Stimulated activated memory B cell treated with anti-CD40 and anti-IgM and Interleukin-4, amounts not matched to agents 10 μg/mL and 1 μg/mL and 100 μg/mL, for 72 hours (primary cell): ENCODE data around the gene MIS18BP1.
A peak's percentile ranks its signal among the peaks of the same experiment; 100 is the strongest.
"Not testable (repeated sequence)": the region's sequence is repeated elsewhere in the genome, so short reads cannot be mapped to it uniquely, and the experiment has no call there.

Source experiments
- ATAC-seq: fragments of 150-1000 bp; cut with Tn5 transposase; 2 replicates; pipeline ENCODE4 v1.10.0; 2021
- H3K27ac Mint-ChIP-seq: one replicate; pipeline ENCODE4 v1.8.0; 2022; ENCODE audit warnings: mild to moderate bottlenecking, mixed read lengths
- H3K27me3 Mint-ChIP-seq: one replicate; pipeline ENCODE4 v1.8.0; 2022; ENCODE audit warnings: mixed read lengths
- H3K36me3 Mint-ChIP-seq: one replicate; pipeline ENCODE4 v1.8.0; 2022; ENCODE audit warnings: mixed read lengths
- H3K4me1 Mint-ChIP-seq: one replicate; pipeline ENCODE4 v1.8.0; 2022; ENCODE audit warnings: mixed read lengths
- H3K4me3 Mint-ChIP-seq: one replicate; pipeline ENCODE4 v1.8.0; 2022; ENCODE audit warnings: mild to moderate bottlenecking, moderate library complexity, mixed read lengths
- H3K9me3 Mint-ChIP-seq: one replicate; pipeline ENCODE4 v1.8.0; 2022; ENCODE audit warnings: mixed read lengths

The MIS18BP1 gene

DNA sequence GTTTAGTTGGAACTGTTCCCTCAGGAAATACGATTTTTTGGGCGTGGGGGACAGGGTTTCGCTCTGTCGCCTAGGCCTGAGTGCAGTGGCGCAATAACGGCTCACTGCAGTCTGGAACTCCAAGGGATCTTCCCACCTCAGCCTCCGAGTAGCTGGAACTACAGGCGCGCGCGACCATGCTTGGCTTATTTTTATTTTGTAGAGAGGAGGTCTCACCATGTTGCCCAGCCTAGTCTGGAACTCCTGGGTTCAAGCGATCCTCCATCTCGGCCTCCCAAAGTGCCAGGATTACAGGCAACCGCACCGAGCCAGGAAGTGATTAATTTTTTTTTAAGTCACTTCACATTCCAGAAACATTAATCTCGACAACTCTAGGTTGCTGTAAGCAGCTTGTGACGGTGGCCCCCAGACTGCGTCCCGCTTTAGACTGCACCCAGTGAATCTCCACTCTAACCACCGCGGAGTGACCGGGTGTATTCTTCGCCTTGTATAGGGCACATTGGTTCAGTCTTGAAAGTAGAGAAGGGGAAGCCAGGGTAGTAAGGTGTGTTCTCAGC, 830 bp upstream of the MIS18BP1 start:
- no peak for ATAC-seq
- Mint-ChIP-seq H3K36me3 (no peaks in the 10 kb centered on the region), H3K4me1 (peaks cover 17% of the 10 kb centered on the region)

DNA sequence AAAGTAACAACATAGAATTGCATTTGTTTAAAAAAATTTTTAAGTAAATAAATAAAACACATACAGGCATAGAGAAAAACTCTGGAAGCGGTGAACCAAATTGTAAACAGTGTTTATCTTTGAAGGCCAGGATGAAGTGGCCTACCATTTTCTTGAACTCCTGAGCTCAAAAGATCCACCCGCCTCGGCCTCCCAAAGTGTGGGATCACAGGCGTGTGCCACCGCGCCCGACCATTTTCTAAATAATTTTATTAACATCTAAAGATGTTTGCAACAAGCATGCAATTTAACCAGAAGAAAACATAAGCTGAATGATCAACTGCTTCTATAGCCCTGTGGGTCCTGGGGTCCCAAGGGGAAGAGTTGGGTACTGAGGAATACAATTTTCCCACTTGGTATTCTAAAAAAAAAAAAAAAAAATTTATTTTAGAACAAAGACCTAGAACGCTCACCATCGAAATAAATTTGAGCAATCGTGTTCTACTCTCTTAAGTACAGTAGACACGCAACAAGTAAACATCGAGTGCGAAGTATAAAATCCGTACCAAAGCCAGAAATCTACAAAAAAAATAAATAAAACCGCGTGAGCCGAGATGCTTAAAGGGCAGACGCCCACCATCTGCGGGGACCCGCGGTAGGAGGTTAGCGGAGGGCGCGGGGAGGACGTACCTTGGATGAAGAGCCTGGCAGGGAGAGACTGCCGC, 484 bp downstream of the MIS18BP1 start:
- ATAC-seq, result no peak
- peaks cover 6% of the 10 kb centered on the region for H3K9me3 Mint-ChIP-seq
- peak overlapping the region; percentile 93 for H3K4me3 Mint-ChIP-seq
- H3K36me3 Mint-ChIP-seq, result no peaks in the 10 kb centered on the region
- H3K4me1 Mint-ChIP-seq, result peaks cover 17% of the 10 kb centered on the region
- H3K27ac Mint-ChIP-seq, result peak overlapping the region; percentile 94
- no peaks in the 10 kb centered on the region for H3K27me3 Mint-ChIP-seq

More for the DNA sequence above, 830 bp upstream of the MIS18BP1 start:
- Mint-ChIP-seq H3K4me3 (peak overlapping the region; percentile 93), H3K9me3 (peaks cover 8% of the 10 kb centered on the region), H3K27me3 (no peaks in the 10 kb centered on the region), H3K27ac (peak overlapping the region; percentile 94)

DNA sequence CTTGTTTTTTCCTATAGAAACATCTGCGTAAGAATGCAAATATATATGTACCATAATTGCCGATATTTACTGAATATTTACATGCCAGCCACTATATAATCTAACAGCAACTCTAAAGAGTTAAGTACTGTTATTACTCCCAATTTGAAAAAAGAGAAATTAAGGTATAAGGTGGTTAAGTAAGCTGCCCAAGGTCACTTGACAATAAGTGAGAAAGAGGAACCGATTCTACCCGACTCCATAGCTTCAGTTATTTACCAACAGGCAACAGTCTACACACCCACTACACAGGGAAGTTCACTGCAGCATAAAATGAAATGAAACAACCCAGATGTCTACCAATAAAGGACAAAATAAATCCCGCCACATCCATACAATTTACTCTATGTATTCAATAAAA, 1.1 kb downstream of the MIS18BP1 start:
- Mint-ChIP-seq H3K36me3 (no peaks in the 10 kb centered on the region), H3K27ac (peak overlapping the region; percentile 94), H3K4me1 (peaks cover 17% of the 10 kb centered on the region), H3K9me3 (peaks cover 3% of the 10 kb centered on the region), H3K27me3 (no peaks in the 10 kb centered on the region), H3K4me3 (peak overlapping the region; percentile 76)
- peak; percentile 79 for ATAC-seq

DNA sequence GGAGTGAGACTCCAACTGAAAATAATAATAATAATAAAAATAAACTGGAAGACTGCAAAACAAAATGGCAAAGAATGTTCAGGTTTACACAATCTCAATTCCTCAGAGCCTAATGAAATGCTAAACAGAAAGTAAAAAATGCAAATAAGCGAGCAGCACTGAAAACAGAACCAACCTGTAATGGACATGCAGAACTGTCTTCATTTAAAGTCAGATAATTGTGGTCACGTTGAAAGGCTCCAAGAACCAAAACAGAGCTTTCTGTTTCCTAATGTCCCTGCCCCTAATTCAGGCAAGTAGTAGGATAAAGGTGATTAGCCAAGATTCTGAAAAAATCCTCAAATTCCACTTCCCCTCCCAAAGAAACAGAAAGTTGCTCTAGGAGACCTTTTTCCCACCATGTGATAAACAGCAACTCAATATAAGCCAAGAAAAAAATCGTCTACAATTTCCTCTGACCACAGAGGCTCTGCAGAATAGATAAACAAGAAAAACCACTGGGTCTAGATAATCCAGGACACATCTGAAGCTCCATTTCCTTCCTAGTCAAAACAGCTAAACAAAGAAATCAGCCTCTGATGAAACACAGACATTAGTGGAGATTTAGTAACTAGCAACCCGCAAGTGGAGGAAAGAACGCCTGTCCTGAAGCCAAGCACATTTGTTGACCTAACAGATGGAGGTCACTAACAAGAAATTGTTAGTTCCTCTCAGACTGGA, 3.0 kb downstream of the MIS18BP1 start:
- ATAC-seq, result no peak
- H3K27me3 Mint-ChIP-seq, result no peaks in the 10 kb centered on the region
- no peaks in the 10 kb centered on the region for H3K36me3 Mint-ChIP-seq
- peak overlapping the region; percentile 75 for H3K27ac Mint-ChIP-seq
- H3K4me1 Mint-ChIP-seq, result peaks cover 17% of the 10 kb centered on the region
- no peaks in the 10 kb centered on the region for H3K9me3 Mint-ChIP-seq
- H3K4me3 Mint-ChIP-seq, result peak overlapping the region; percentile 74

DNA sequence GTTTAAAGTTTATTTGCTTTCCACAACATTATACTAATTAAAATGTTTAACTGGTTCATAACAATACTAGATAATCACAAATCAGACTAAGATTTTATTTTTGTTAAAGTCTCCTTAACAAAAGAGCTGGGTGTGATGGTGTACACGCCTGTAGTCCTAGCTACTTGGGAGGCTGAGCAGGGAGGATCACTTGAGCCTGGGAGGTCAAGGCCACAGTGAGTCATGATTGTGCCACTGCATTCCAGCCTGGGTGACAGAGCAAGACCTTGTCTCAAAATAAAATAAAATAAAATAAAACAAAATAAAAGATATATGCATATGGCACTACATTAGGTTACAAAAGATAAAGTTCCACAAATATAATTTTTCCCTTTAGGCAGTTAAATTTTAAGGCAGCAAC, 5.6 kb downstream of the MIS18BP1 start:
- Mint-ChIP-seq H3K4me3 (no peak overlapping the region), H3K9me3 (no peaks in the 10 kb centered on the region), H3K36me3 (no peaks in the 10 kb centered on the region), H3K4me1 (peaks cover 17% of the 10 kb centered on the region), H3K27ac (no peak overlapping the region), H3K27me3 (no peaks in the 10 kb centered on the region)
- ATAC-seq, result no peak

DNA sequence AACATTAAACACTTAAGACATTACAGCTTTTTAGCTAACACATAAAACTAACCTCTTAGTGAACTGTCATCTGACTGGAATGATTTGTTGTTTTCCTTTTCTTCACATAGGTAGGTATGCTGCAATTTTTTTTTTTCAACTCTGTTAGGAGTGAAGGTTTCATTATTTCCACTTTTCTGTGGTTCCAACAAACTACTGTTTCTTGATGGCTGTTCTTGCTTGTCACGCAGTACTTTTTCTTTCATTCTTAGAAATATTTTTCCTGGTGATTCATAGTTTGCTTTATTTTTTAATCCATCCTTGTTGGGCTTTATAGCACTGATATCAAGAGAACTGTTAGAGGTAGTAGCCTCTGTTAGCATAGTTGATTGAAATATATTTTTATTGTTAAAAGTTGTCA, 6.3 kb downstream of the MIS18BP1 start:
- peaks cover 5% of the 10 kb centered on the region for H3K36me3 Mint-ChIP-seq
- H3K4me3 Mint-ChIP-seq, result no peak overlapping the region
- H3K9me3 Mint-ChIP-seq, result no peaks in the 10 kb centered on the region
- peaks cover 17% of the 10 kb centered on the region for H3K4me1 Mint-ChIP-seq
- no peaks in the 10 kb centered on the region for H3K27me3 Mint-ChIP-seq
- H3K27ac Mint-ChIP-seq, result no peak overlapping the region
- ATAC-seq, result no peak

DNA sequence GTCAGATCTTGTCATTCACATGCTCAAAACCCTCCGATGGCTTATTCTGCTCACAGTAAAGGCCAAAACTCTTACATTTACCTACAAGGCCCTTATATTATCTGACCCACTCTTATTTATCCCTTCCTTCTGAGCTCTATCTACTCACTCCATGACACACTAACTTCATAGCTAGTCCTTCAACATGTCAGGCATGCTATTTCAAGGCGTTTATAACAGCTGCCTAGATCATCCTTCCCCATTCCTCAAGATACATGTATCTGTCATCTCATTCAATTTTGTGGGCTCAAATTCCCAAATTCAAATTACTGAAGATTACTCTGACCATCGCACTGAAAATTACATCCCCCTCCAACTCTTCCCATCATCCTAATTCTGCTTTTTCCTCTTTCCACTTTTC, 6.9 kb downstream of the MIS18BP1 start:
- peaks cover 12% of the 10 kb centered on the region for H3K4me1 Mint-ChIP-seq
- H3K36me3 Mint-ChIP-seq, result peaks cover 10% of the 10 kb centered on the region
- H3K27me3 Mint-ChIP-seq, result no peaks in the 10 kb centered on the region
- H3K4me3 Mint-ChIP-seq, result no peak overlapping the region
- no peak for ATAC-seq
- no peak overlapping the region for H3K27ac Mint-ChIP-seq
- H3K9me3 Mint-ChIP-seq, result no peaks in the 10 kb centered on the region

DNA sequence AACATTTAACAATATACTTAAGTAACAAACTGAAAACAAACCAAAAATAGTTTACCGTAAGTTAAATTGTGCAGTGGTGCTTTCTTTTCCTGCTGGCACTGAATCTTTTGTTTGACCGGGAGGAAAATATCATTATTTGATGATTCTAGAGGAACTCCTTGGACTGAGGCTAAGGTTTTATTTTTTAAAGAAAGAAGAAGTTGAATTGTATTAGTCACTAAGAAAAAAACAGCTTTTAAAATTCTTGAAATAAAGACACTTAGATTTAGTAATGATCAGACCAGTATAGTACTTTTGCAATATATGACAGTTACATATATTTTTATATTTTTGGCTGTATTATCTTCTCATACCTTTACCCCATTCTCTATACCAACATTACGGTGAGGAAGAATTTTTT, 10.3 kb downstream of the MIS18BP1 start:
- H3K36me3 Mint-ChIP-seq, result peaks cover 28% of the 10 kb centered on the region
- H3K4me1 Mint-ChIP-seq, result peaks cover 6% of the 10 kb centered on the region
- ATAC-seq, result no peak
- no peak overlapping the region for H3K27ac Mint-ChIP-seq
- H3K9me3 Mint-ChIP-seq, result no peaks in the 10 kb centered on the region
- H3K4me3 Mint-ChIP-seq, result no peak overlapping the region
- H3K27me3 Mint-ChIP-seq, result no peaks in the 10 kb centered on the region

DNA sequence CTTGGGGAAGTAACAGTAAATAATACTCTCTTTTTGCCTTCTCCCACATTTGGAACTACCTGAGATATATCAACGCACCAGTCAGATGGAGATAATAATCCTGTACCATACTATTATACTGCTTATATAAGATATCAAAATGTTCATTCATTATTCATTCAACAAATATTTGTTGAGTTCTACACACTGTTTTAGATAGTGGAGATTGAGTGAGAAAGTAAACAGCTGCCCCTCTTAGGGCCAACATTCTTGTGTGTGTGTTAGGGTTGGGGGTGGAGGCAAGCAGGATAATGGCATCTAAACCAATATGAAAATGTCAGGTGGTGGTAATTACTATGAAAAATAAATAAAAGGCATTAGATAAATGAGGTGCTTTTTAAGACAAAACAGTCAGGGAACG, 14.0 kb downstream of the MIS18BP1 start:
- ATAC-seq, result no peak
- Mint-ChIP-seq H3K27me3 (no peaks in the 10 kb centered on the region), H3K9me3 (no peaks in the 10 kb centered on the region), H3K4me1 (peaks cover 12% of the 10 kb centered on the region), H3K36me3 (peaks cover 36% of the 10 kb centered on the region), H3K4me3 (no peak overlapping the region), H3K27ac (no peak overlapping the region)

DNA sequence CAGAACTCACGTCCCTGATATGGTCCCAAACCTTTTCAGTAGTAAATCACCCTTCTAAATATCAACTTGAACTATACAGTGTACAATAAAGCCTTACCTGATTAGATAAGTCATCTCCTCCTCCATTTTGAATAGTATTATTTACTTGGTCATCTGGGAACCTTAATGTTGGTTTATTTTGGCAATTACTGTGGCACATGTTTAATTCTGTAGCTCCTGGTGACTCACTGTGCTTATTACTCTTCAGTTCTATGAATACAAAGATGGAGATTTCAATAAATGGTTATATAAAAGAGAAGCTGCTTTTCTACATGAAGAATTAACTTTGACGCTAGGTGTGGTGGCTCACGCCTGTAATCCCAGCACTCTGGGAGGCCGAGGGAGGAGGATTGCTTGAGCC, 25.4 kb downstream of the MIS18BP1 start:
- Mint-ChIP-seq H3K27me3 (no peaks in the 10 kb centered on the region), H3K27ac (no peak overlapping the region), H3K9me3 (no peaks in the 10 kb centered on the region), H3K36me3 (peaks cover 68% of the 10 kb centered on the region), H3K4me1 (no peaks in the 10 kb centered on the region), H3K4me3 (no peak overlapping the region)
- no peak for ATAC-seq

DNA sequence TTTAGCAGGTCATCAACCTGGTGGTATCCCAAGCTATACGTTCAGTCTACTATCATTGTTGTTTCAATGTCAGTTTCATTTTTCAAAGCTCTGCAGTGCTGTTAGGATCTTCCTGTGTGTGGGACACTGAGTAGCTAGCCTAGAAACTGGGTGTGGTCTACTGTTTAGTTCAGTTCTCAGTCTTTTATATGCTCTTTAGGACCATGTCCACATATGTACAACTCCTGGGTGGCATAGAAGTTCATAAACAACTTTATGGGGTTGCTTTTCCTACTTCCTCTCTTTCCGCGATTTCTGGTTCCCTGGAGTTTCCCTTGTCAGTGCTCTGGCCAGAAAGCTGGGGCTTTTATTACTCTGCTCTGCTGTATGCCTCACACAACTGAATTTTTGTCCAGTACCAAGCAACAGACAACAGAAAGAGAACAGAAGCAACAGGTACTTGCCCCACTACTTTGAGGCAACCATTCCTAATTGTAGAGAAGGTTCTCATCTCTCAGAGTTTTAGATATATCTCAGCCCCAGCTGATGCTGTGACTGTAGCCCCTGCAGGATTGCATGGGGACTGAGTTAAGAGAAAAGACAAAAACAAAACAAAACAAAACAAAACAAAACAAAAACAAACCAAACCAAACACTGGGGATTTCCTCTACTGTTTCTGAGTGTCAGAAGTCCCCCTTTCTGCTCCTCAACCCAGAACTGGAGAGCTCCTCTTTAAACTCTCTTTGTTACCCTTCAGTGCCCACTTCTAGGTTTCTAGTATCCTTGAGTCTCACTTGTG, 30.3 kb downstream of the MIS18BP1 start:
- H3K36me3 Mint-ChIP-seq, result peaks cover 68% of the 10 kb centered on the region
- no peaks in the 10 kb centered on the region for H3K9me3 Mint-ChIP-seq
- peak overlapping the region; percentile 49 for H3K27ac Mint-ChIP-seq
- ATAC-seq, result no peak
- H3K4me3 Mint-ChIP-seq, result no peak overlapping the region
- H3K4me1 Mint-ChIP-seq, result no peaks in the 10 kb centered on the region
- no peaks in the 10 kb centered on the region for H3K27me3 Mint-ChIP-seq

DNA sequence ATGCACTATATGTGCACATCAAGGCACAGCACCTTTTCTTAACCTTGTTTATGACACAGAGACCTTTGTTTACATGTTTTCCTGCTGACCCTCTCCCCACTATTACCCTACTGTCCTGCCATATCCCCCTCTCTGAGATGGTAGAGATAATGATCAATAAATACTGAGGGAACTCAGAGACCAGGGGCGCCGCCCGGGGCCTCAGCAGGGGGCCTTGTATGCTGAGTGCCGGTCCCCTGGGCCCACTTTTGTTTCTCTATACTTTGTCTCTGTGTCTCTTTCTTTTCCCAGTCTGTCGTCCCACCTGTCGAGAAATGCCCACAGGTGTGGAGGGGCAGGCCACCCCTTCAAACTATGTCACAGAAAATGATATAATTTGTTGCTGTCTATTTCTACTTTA, 38.7 kb downstream of the MIS18BP1 start:
- not testable (repeated sequence) for H3K27ac Mint-ChIP-seq, H3K27me3 Mint-ChIP-seq, H3K4me1 Mint-ChIP-seq, H3K4me3 Mint-ChIP-seq, H3K9me3 Mint-ChIP-seq, ATAC-seq
- H3K36me3 Mint-ChIP-seq, result peaks cover 53% of the 10 kb centered on the region

DNA sequence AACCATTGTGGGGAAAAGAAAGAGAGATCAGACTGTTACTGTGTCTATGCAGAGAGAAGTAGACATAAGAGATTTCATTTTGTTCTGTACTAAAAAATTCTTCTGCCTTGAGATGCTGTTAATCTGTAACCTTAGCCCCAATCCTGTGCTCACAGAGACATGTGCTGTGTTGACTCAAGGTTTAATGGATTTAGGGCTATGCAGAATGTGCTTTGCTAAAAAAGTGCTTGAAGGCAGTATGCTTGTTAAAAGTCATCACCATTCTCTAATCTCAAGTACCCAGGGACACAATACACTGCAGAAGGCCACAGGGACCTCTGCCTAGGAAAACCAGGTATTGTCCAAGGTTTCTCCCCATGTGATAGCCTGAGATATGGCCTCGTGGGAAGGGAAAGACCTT, 39.3 kb downstream of the MIS18BP1 start:
- not testable (repeated sequence) for H3K4me3 Mint-ChIP-seq, H3K9me3 Mint-ChIP-seq, ATAC-seq, H3K27me3 Mint-ChIP-seq, H3K4me1 Mint-ChIP-seq, H3K27ac Mint-ChIP-seq
- H3K36me3 Mint-ChIP-seq, result peaks cover 50% of the 10 kb centered on the region

DNA sequence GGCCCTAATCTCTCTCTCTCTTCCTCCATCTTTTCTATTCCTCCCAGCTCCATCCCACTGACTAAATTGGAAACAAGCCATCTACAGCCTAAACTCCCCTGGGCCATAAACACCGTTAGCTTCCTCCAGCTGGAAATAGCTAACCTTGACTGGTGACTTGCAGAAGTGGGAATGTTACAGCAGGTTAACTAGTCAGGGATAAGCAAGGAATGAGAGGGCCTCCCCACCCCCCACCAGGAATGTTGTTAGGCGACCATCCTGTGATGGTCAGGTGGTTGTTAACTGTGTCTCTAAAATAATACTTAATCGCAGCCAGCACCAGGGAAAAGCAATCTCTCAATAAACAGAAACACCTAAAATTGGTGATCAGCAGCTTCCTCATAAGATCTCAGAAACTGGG, 40.8 kb downstream of the MIS18BP1 start:
- no peaks in the 10 kb centered on the region for H3K9me3 Mint-ChIP-seq
- peaks cover 45% of the 10 kb centered on the region for H3K36me3 Mint-ChIP-seq
- ATAC-seq, result no peak
- no peaks in the 10 kb centered on the region for H3K27me3 Mint-ChIP-seq
- H3K27ac Mint-ChIP-seq, result no peak overlapping the region
- H3K4me1 Mint-ChIP-seq, result no peaks in the 10 kb centered on the region
- no peak overlapping the region for H3K4me3 Mint-ChIP-seq

DNA sequence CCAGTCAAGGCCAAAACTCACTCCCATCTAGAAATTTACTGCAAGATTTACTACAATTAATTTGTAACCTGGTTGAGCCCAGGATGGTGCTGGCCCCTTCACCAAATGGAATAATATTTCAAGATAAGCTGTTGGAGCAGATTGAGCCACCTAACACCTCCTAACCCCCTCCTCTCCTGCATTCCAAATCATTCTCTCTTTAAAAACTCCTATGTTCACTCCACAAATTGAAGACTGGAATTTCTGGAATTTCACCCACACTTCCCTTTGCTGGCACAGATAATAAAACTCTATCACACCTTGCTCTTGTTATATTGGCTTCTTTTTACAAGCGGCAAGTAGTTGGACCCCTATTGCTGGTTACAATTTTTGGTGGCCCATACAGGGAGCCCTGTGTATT, 41.7 kb downstream of the MIS18BP1 start:
- no peaks in the 10 kb centered on the region for H3K9me3 Mint-ChIP-seq
- no peak overlapping the region for H3K4me3 Mint-ChIP-seq
- H3K36me3 Mint-ChIP-seq, result peaks cover 46% of the 10 kb centered on the region
- no peak for ATAC-seq
- peak overlapping the region; percentile 8 for H3K27ac Mint-ChIP-seq
- no peaks in the 10 kb centered on the region for H3K27me3 Mint-ChIP-seq
- no peaks in the 10 kb centered on the region for H3K4me1 Mint-ChIP-seq
